GM19452 (cell line): ENCODE measurements around the gene ERO1B.

Experiments used
- ATAC-seq: cut with Tn5 transposase; IDR thresholded peaks from one replicate; pipeline ENCODE4 v1.9.1; 2021; ENCODE audit not compliant: unreplicated experiment

The ERO1B gene

DNA sequence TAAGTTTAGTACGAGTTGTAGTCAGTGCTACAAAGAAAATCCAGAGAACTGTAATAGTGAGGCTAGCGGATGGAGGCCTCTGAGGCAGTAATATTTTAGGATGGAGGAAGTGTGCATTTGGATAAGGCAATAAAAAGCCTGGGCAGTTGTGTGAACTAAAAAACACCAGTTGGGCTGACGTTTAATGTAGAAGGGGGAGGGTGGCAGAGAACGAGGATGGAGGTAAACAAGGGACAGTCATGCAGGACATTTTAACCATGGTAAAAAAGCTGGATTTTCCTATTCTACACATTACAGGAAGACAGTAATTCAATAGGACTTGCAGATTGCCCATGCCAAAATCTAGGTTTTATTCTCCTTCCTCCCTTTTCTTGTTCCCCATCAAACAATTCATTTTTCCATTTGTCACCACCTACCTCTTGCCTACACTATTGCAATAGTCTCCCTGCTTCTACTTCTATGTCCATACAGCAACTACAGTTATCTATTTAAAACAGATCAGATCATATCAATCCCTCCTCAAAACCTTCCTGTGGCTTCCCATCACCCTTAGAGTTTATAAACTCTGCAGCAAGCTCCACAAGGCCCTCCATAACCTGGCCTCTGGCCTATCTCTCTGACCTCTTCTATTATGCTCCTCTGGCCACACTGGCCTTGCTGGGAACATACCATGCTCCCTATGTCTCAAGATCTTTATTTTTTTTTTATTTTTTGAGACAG, 27.7 kb downstream of the ERO1B start:
- ATAC-seq, result no peak

DNA sequence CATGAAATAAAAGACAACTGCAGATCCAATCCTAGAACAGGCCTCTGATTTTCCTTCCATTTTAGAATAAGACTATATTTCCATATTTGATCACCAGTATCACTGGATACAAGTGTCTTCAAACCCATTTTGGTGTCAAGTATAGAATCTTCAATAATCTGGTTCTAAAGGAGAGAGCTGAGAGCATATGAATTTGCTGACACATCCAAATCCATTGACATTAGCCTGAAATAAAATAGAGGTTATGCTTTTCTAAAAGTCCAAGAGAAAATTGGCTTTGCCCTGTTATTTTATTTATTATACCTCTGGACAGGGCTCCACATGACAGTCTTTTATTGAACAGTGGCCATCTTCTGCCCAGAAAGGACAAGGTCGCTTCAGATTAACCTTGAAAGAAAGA, 28.6 kb downstream of the ERO1B start:
- ATAC-seq, result no peak

DNA sequence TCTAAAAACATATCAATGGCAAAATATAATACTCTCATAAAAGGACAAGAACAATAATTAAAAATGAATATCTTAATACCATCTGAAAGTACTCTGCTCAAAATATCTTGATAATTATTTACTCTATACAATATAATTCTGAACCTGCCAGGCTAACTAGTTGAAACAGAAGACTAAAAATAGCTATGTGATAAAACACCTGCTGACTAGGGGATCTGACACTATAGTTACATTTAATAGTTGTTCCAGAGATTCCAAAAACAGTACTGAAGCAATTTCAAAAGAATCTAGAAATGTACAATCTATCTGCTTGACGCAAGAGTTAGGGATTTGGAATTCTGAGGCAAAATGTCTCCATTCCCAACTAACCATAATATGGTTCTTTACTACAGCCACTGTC, 30.2 kb downstream of the ERO1B start:
- no peak for ATAC-seq

DNA sequence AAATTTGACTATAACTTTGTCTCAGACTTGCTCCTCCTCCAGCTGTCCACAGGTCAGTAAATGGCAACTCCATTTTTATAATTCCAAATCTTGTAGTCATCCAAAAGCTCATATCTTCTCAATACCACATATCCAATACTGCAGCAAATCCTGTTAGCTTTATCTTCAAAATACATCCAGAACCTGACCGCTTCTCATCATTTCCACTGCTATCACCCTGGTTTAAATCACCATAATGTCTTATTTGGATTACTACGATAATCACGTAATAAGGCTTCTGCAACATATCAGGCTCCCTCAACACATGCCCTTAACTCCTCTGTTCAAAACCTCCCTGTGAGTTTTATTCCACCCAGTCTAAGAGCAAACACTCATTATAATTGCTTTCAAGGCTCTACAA, 34.5 kb downstream of the ERO1B start:
- no peak for ATAC-seq

DNA sequence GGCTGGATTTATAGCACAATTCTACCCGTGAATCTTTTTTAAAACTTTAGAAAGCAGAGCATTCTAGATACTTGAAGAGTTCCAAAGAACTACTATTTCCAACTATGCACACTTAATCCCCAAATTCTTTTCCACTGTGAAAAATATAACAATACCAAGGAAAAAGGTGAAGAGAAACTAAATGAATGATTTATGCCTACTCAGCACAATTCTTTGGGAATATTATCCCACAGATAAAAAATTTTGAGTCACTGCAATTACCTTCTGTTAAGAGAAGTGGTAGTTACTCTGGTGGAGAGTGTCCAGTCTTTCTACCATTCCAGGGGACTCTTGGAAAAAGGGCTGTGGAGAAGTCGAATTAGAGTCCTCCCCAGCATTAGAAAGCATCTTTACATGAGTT, 39.2 kb downstream of the ERO1B start:
- ATAC-seq, result no peak

DNA sequence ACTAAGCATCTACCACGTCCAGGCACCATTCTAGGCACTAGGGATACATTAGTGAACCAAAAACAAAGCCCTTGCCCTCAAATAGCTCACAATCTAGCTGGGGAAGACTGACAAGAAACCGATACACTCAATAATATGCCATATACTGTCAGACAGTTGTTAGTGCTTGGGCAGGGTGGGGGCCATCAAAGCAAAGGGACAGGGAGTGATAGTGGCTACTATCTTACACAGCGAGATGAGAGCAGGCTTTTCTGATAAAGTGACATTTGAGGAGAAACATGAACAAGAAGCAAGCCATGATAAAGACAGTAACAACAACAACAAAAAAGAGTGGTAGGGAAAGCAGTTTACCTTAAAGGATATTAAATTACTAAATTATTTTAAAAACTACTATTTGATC, 41.1 kb downstream of the ERO1B start:
- no peak for ATAC-seq

DNA sequence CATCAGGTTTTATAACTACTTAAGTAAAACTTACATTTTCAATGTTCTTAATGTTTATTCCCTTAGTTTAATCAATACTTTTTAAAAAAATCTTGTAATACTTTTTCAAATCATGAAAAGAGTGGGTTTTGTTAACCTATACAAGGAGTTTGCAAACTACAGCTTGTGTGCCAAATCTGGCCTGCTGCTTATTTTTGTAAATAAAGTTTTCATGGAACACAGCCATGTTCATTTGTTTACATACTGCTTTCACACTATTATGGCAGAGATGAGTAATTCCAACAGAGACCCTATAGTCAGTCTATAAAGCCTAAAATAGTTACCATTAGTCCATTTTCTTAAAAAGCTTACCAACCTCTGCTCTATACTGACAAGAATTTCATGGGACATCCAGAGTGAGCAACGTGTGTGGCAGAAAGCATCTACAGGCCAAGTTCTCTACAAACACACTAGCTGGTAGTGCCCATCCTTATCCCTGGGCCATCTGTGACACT, 42.6 kb downstream of the ERO1B start:
- no peak for ATAC-seq

DNA sequence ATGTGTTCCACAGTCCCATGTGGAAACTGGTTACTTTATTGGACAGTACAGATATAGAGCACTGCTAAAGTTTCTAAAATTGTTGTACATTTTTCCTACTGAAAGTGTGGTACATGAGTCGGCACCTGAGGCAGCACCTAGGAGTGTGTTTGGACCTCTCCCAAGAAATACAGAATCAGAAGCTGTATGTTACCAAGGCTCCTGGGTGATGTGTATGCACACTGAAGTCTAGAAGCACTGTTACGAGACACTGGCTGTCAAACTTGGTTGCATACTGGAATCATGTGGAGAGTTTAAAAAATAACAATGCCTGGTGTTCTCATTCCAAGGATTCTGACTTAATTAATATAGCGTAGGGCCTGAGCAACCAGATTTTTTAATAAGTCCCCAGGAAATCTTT, 46.6 kb downstream of the ERO1B start:
- no peak for ATAC-seq

DNA sequence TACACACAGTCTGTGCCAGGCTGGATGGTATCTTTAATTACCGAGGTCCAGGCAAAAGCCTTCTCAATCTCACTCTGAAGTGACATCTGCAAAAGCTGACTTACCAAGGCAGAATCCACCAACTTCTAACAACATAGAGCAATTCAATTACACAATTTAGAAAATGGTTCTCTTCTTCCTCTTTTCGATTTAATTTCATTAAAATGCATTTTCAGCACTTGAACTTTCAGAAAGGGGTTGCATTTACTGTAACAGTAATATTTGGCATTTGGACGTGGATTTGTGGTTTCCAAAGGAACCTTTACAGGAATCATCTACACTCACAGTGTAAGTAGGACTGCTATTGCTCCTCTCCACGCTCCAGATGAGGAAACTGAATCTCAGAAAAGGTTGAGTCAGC, 53.3 kb downstream of the ERO1B start:
- no peak for ATAC-seq

DNA sequence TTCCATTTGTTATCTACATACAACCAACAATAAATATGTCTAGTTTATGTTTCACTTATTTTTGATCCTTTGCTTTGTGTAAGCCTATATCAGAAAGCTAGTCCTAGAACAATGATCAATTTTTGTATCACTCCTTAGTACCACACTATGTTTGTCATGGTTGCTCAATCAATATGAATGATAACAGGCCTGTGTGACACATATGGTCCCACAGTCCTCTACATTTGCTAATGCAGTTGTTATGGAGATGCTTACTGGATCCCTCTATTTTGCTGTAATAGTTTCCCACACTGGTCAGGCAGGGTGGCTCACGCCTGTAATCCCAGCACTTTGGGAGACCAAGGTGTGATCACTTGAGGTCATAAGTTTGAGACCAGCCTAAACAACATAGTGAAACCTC, 59.1 kb downstream of the ERO1B start:
- no peak for ATAC-seq

DNA sequence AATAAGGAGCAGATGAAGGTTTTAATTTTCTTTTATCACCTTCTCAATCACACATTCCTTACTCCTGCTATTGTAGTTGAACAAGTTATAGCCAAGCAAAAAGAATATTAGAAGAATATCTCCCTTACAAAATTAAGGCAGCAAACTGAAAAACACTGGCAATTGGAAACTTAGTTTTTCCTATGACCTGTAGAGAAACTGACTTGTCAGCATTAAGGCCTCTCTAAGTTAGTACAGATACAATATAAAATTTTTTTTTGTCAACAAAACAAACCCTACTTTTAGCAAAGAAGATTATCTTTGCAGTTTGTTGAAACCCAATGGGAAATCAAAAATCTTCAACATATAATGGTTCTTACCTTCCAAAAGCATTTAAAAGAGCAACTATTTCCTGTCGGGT, 61.3 kb downstream of the ERO1B start:
- ATAC-seq, result no peak

DNA sequence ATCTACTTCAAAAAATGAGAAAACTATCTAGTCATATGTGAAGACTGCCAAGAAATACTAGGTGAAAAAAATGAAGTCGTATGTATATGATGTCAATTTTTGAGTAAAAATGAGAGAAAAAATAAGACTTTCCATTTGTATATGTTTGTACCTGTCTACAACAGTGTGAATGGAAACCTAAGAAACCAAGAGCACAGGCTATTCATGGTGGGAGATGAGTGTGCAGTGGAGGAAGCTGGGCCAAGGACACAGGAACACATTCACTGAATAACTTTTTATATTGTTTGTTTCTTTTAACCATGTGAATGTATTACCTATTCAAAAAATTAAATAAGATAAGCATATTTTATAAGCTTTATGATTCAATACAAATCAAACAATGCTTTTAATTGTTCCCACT, 67.0 kb downstream of the ERO1B start:
- ATAC-seq, result no peak

DNA sequence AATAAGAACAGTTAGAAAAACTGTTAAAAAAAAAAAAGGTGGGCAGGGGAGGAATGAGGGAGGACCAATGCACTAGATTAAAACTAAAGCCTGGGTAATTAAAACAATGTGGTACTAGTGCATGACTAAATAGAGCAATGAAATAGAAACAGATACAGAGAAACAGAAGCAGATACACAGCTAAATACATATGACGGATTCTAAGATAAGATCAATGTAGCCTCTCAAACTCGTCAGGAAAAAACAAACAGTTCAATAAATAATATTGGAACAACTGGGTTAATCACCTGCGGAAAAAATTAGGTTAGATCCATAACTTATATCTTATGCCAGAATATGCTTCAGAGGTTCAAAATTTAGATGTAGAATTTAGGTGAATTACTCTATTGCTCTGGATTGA, 68.2 kb downstream of the ERO1B start:
- no peak for ATAC-seq

DNA sequence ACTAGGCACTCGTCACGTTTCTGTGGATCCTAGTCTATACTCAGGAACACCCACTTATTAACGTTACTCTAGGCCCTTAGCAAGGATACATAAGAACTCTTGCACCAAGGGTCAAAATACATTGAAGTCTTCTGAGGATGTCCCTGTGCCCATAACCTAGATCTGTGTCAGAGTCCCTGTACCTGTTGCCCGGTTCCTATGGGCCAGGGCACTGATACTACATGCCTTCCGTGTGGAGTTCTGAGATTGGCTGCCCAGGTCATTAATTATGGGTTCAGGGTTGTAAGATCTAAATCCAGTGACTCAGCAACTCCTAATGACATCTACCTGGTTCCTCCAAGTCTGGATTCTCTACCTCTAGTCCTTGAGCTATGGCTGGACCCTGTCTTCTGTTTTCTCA, 69.9 kb downstream of the ERO1B start:
- no peak for ATAC-seq

DNA sequence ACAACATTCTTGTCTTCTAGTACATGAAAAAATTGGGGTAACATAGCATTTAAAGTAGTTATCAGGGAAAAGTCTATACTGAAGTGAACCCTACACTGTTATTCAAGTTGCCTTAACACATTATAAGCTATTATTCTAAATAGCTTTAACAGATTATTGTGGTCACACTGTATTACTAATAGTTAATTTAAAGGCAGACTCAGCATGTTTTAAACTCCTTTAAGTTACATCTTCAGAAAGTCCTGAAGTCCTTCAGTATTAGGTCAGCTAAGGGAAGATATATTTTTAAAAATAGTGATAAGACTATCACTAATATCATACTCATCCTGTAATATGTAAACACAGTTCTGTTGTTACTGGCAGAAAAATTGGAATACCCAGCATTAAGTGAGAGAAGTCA, 72.0 kb downstream of the ERO1B start:
- no peak for ATAC-seq

DNA sequence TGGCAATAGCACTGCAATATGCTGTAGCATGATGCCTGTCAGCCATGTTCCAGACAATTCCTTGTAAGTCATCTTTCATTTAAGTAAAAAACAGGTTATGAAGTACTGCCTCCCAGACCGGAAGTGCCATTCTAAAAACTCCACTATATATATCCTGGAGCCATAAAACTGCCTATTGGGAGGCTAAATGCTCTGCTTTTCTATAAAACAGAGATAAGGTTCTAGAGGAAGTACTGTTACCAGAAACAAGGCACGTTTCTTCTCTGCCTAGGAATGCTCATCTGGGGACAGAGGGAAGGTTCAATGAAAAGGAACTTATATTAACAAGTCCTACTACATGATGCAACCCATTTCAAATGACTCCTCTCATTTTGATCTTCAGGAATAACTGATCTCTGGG, 72.6 kb downstream of the ERO1B start:
- no peak for ATAC-seq

DNA sequence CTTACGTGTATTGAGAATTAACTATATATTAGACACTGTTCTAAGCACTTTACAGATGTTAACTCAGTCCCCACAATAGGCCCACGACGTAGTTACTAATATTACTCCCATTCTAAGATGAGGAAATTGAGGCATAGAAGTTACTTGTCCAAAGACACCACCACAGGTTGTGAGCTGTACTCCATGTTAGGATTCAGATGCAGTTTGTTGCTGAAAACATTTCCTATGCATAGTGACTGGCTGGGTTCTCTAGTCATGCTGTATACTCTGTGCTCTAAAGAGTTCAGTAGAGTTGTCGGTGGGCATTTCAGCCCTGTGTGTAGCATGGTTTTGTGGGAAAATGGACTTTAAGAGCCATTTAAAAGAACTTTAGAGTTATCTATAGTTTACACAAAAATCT, 74.2 kb downstream of the ERO1B start:
- no peak for ATAC-seq

DNA sequence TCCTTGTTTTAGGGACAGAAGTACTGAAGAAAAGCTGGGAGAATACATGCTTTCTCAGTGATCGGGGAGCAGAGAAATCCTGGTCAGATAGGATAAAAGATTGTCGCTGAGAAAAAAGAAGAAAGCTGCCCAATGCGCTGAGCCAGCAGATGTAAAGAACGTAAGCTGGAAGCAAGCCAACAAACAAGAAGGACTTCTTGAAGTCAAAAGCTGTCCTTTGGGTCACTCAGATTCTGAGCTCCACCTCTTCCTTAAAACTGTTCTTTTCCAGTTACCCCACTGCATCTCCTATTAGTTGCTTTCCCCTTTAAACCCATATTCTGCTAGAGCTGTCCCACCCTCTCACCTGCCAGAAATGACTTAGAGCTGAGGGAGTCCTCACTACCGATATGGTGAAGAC, 74.6 kb downstream of the ERO1B start:
- no peak for ATAC-seq

DNA sequence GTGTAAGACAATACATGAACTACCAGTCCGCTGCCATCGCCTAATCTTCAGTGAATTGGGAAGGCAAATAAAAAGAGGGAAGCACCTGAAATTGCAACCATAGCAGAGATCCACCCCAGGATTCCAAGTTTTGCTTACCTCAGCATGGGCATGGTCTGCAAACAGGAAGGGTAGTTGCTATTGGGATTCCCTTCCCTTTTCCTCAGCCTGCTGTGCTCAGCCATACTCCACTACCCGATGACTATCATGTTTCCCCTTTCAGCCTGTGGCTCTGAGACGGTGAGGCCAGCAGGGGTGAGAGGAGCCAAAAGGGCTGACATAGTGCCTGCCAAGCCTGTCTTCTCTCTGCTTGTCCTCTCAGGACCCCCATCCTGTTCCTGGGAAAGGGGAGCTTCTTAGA, 75.2 kb downstream of the ERO1B start:
- no peak for ATAC-seq

DNA sequence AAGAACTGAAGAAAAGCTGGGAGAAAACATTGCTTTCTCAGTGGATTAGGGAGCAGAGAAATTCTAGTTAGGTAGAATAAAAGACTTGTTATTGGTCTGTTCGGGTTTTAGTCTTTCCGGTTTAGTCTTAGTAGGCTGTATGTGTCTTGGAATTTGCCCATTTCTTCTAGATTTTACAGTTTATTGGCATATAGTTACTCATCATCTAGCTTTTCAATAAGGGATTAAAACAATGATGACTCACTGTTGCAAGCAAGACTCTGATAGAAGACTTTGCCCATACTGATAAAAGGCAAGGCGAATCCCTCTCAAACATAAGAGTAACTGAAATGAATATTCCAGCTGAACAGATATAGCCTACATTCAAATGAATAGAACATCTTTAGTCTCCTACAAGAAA, 77.1 kb downstream of the ERO1B start:
- ATAC-seq, result no peak

DNA sequence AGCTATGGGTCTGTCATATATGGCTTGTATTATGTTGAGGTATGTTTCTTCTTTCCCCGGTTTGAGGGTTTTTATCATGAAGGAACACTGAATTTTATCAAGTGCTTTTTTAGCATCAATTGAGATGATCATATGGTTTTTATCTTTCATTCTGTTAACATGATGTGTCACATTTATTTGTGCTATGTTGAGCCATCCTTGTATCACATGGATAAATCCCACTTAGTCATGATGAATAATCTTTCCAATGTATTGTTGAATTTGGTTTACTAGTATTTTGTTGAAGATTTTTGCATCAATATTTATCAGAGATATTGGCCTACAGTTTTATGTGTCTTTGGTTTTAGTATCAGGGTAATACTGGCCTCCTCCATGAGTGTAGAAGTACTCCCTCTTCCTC, 77.7 kb downstream of the ERO1B start:
- ATAC-seq, result no peak

DNA sequence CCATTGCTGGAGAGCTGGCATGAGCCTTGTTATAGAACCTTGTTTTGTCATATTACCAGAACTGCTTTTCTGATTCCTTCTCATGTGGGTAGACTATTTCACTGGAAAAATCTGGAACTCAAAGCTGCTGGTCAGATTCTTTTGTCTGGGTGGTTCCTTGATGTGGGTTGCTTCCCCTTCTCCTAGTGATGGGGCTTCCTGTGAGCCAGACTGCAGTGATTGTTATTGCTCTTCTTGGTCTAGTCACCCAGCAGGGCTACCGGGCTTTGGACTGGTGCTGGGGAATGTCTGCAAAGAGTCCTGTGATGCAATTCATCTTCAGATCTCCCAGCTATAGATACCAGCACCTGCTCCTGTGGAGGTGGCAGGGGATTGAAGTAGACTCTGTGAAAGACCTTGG, 80.0 kb downstream of the ERO1B start:
- no peak for ATAC-seq

DNA sequence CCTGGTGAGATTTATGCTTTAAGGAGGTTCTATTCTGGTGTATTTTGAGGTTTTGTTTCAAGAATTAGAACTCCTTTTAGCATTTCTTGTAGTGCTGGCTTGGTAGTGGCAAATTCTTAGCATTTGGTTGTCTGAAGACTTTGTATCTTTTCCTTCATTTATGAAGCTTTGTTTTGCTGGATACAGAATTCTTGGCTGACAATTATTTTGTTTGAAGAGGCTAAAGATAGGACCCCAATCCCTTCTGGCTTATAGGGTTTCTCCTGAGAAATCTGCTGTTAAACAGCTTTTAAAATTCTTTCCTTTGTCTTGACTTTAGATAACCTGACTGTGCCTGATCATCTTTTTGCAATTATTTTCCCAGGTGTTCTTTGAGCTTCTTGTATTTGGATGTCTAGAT, 80.8 kb downstream of the ERO1B start:
- ATAC-seq, result no peak
